HG02623 (cell line): Measurements from ENCODE around the gene BCAR1.

Source experiments
- ATAC-seq: cut with Tn5 transposase; IDR thresholded peaks from one replicate; pipeline ENCODE4 v1.9.1; 2021; ENCODE audit warnings: moderate library complexity; ENCODE audit not compliant: unreplicated experiment

Gene BCAR1

DNA sequence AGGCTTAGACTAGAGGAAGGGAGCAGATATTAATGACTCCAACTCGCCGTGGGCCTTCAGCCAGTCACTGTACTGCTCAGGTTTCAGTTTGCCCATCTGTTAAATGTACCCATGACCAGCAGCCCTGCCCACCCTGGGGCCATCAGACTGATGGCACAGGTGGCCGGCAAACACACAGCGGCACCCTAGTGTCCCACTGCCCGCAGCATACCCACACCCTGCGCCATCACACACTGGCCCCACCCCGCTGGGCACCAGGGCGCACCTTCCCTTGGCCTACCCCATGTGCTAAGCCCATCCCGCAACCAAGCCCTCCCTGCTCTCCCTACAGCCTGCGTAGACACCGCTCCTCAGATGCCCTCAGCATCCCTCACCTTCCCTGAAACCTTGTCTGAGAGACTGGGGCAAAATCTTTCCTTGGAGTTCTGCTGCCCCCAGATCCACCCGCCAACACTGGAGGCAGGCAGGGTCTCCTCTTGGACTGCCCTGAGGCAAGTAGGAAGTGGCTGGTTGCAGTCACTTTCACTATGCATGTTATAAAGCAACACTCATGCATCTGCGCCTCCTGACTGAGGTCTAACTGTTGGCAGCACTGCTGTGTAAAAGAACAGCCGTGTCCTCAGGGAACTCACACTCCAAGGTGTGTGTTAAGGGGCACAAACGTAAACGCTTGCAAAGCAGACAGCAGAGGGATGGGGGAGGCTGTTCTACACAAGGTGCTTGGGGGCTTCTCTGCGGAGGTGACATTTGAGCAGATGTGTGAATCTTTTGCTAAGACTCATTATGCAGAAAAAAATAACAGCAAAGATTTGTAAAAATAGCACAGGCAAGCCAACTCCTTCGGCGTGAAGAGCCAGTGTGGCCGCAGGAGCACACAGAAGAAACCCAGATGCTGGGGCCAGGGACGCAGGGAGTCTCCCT lies 6.7 kb upstream of the BCAR1 start:
- no peak for ATAC-seq

DNA sequence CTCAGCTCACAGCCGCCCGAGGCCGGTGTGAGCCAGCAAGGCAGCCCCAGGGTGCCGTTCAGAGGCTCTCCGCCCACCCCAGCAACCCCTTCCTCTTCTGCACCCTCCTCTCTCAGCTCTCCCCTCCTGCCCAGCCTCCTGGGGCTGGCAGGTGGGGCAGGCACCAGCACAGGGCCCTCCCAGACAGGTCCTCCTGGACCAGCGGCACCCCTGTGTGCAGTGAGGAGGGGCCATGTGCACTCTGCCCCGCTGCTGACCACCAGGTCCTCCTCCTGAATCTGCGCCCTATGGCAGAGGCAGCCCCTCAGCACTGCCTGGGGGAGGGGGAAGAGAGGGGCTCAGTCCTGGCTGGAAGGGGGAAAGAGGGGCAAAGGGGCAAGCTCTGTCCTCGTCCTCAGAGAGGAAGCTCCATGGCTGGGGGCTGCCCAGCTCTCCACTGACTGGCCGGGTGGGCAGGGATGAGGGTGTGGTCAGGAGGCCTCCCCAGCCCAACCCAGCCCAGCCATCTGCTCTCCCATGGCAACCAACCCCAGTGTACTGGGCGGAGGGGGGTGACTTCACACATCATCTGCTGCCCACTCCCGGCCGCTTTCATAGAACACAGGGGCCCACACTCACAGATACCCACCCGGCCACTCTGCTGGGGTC lies 5.4 kb upstream of the BCAR1 start:
- ATAC-seq, result no peak

GRCh38 chr16:75256059-75256571 lies 4.7 kb upstream of the BCAR1 start:
- no peak for ATAC-seq

- ATAC-seq, result no peak
Observed at GRCh38 chr16:75254359-75254837, 3.0 kb upstream of the BCAR1 start.

DNA sequence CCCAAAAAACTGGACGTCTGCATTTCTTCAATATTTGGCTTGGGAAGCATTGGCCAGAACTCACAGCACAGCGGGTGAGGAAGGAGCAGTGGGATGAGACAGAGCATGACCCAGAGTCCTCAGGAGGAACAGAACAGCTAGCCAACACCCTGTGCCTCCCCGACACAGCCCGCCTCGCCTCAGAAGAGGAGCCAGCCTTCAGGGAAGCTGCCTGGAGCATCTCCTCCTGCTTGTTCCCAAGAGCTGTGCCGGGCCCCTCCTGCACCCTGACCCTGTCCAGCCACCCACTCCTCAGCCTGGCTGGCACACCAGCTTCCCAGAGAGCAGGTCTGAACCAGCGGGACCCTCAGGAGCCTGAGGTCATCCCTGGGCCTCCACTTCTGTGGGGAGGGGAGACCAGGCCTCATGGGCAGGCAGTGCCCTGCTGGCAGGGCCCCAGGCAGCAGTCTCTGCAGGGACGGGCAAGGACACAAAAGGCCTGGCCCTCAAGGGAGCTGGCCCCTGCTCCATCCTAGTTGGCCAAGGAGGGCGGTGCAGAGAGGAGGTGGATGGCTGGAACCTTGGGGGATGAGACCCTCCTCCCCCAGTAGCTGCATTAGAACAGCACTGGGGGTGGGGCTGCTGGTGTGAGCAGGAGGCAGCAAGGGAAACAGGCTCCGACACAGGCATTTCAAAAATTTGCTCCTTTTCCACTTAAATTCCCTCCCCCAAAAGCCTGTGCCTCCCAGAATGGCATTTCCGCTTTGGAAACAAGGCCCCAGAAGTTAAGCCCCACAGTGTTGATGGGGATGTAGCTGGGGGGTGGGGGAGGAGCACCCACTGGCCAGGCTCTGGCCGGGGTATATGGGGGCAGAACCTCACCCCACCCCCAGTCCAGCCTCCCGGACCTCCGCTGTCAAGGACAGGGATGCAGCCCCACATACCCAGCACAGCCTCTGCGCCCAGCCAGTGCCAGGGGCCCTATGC lies 1.8 kb upstream of the BCAR1 start:
- ATAC-seq, result no peak

GRCh38 chr16:75252049-75252864 lies 833 bp upstream of the BCAR1 start:
- ATAC-seq, result no peak

- peak; percentile 26 for ATAC-seq
Observed at GRCh38 chr16:75250809-75251279, 580 bp downstream of the BCAR1 start.

GRCh38 chr16:75250089-75250808 lies 1.2 kb downstream of the BCAR1 start:
- no peak for ATAC-seq

- no peak for ATAC-seq
Observed at GRCh38 chr16:75249441-75249840, 2.0 kb downstream of the BCAR1 start.

DNA sequence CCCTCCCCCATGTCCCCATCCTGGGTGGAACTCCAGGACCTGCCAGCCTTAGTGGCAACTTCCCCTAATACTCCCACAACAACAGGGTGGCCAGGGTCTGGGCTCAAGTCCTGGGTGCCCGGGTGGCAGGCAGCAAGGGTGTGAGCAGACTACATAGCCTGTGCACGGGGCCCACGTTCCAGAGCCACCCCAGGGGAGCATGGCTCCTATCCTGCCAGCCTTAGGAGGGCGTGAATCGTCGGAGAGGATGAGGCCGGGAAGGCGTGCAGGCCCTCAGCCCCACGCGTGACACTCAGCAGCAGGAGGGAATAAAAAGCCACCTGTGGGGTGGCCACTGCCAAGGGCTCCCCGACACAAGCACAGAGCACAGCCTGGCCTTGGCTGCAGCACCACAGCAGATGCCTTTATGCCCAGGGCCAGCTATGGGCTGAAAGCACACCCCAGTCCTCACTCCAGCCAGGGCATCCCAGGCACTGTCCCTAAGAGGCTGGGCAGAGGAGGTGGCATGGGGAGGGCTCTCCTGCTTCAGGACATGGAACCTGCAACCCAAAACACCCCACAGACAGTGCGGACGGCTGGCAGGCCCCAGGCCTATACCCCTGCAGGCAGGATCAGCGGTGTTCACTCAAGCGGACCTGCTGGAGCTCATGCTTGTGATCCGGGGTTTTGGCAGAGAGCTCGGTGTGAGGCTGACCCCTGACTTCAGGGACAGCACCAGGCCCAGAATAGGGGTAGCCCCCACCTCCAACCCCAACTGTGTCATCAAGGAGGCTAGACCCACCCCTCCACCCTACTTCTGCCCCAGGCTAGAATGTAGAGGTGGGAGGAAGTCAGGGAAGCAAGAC lies 2.7 kb downstream of the BCAR1 start:
- no peak for ATAC-seq

DNA sequence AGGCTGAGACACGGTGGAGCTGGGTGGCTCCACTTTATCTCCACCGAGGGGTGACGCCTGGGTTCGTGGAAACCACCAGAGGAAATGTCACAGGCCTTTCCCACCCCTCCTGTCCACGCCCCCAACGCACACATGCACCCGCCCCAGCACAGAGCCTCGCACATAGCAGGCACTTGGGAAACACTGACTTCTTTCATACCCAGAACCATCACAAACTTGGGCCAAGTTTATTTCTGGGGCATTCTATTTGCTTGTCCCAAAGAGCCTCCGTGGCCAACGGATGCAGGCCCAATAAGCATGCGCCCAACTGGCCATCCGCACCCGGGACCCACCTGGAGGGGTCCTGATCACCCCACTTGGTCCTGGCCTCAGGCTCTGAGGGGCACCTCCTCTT lies 3.3 kb downstream of the BCAR1 start:
- ATAC-seq, result no peak

- ATAC-seq, result no peak
Observed at GRCh38 chr16:75247249-75247648, 4.2 kb downstream of the BCAR1 start.

GRCh38 chr16:75246504-75247205 lies 4.8 kb downstream of the BCAR1 start:
- ATAC-seq, result no peak

GRCh38 chr16:75244844-75245758 lies 6.3 kb downstream of the BCAR1 start:
- no peak for ATAC-seq

- ATAC-seq, result no peak
Observed at GRCh38 chr16:75244225-75244809, 7.1 kb downstream of the BCAR1 start.

GRCh38 chr16:75243667-75244224 lies 7.7 kb downstream of the BCAR1 start:
- no peak for ATAC-seq
